Right renal cortex interstitium (tissue), 3 donors: ENCODE results near the gene FBLN2. TPM values are rescaled to one million over a fixed set of nuclear protein-coding genes. Genes with fewer than 3 reads are reported as not detected.

Experiments used
- DNase-seq, 3 donors: peaks; one replicate each; pipeline ENCODE4 v3.0.0-alpha.2; 2013; ENCODE audit warnings: low read depth in 3 of 3, low spot score in 2 of 3
- polyA plus RNA-seq, 3 donors: library from polyadenylated mRNA; unstranded; fragments of 120-200 nt; gene quantifications; one replicate each; pipeline ENCODE4 v1.2.1, GENCODE V29; 2013; ENCODE audit not compliant: insufficient read length in 3 of 3

The FBLN2 gene
- polyA plus RNA-seq, 3 donors, result 21.2 to 24.2 (median 22.9) TPM

GRCh38 chr3:13596426-13597205 lies 47.7 kb downstream of the FBLN2 start:
- no peak for DNase-seq

- no peak for DNase-seq
Observed at GRCh38 chr3:13597661-13598060, 48.7 kb downstream of the FBLN2 start.

DNA sequence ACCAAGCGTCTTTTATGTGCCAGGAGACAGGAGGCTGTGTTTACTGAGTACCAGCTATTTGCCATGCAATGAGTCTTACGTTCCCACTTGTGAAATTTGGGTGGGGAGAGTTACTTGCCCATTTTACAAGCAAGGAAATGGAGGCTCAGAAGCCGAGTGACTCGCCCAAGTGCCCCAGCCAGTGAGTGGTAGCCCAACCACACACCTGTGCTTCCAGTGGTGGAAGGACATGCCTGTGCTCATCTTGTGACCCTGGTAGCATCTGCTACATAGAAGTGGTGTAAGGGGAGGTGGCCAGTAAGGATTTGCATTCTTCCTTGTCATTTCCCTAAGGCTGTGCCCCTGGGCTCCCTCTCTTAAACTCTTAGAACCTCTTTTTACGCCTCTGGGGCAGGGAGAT lies 49.3 kb downstream of the FBLN2 start:
- no peak for DNase-seq

GRCh38 chr3:13598926-13599886 lies 50.3 kb downstream of the FBLN2 start:
- no peak for DNase-seq

GRCh38 chr3:13599887-13600450 lies 51.0 kb downstream of the FBLN2 start:
- no peak for DNase-seq

DNA sequence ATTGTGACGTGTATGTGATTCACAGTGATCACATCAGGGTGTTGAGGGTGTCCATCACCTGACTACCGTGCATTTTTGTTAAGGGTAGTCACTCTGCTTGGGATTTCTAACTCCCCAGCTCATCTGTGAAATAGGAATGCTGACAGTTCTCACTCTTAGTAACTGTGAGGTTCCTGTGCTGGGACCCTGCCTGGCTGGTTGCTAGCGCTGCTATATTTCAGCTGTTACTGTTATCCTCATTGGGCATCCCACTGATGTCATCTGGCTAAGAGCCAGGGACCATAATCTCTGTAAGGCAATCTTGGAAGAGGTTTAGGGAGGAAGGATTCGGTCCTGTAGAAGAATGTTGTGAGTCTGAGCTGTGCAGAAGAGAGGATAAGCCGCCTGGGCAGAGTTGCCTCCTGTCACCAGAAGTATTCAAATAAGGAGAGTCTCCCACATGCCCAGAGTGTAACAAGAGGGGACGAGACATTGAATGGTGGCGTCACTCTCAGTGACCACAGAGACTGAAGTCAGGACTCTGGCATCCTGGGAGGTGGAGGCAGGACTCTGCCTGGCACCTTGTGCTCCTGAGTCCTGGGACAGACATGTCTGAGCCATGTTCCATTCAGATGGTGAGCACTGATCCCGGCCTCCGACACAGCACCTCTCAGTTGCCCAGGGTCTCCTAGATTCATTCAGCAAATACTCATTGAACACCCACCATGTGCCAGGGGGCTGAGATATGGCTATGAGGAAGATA lies 52.2 kb downstream of the FBLN2 start:
- DNase-seq, result peak in 1 of 3 donors; percentile 38

DNA sequence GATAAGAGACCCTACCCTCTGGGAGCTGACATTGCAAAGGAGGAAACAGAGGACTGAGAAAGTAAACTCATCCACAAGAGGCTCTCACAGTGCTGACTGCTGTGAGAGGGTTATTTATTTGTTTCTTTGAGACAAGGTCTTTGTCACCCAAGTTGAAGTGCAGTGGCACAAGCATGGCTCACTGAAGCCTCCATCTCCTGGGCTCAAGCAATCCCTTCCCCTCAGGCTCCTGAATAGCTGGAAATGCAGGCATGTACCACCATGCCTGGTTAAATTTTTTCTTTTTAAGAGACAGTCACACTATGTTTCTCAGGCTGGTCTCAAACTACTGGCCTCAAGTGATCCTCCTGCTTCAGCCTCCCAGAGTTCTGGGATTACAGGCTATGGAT lies 52.8 kb downstream of the FBLN2 start:
- DNase-seq, result no peak

GRCh38 chr3:13605555-13605954 lies 56.6 kb downstream of the FBLN2 start:
- no peak for DNase-seq

DNA sequence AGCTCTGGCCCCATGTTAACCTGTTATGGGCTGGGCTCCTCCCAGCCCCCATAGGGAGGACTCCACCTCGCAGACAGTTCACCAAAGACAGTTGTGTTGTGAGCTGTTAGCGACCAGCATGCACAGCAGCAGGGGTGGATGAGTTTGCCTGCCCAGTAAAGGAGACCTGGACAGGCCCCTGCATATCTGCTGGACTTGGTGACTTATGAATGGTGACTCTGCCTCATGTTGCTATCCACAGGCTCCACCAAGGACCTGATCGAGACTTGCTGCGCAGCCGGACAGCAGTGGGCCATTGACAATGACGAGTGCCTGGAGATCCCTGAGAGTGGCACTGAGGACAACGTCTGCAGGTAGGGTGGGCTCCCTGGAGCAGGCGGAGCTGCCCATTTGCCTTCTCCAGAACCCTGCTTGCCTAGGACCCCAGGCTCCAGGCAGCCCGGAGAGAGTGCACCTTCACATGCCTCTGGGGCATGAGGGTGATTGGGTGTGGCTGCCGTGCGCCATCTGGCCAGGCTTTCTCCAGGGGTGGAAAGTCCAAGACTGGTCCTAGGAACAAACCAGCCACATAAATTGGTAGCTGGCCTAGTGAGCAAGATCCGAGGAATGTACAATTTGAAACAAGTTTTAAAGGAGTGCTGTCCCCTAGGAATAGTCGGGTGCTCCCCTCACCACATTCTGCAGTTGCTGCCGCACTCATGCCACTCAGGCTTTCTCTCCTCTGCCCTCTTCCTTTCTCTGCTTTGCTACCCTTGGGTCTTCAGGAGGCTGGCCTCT lies 59.1 kb downstream of the FBLN2 start:
- DNase-seq, result no peak

DNA sequence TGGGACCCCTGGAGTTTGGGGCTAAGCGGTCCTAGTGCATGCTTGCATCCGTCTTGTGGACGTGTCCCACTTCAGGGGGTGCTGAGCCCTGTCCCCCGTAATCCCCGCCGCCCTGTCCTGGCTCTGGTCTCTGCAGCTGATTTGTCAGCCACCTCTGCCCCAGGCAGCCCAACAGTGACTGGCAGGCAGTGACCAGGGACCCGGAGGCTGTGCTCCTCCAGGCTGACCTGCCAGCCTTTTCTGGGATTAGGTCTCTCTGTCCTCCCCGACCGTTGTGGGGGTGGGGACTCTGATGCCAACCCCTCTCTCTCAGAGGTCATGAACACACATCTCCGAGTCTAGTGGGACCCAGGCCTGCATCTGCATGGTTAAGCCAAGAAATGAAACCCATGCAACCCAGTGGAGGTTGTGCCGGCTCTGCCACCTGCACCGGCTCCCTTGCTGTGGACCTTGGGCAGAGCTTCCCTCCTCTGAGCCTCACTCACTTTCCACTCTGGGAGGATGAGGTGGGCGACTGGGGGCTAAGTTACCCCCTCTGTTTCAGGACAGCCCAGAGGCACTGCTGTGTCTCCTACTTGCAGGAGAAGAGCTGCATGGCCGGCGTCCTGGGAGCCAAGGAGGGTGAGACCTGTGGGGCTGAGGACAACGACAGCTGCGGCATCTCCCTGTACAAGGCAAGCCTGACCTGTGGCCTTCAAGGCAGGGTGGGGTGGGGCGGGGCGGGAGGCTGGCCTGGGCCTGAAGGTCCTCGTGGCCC lies 60.2 kb downstream of the FBLN2 start:
- DNase-seq, result no peak

GRCh38 chr3:13610006-13610570 lies 61.2 kb downstream of the FBLN2 start:
- DNase-seq, result no peak

DNA sequence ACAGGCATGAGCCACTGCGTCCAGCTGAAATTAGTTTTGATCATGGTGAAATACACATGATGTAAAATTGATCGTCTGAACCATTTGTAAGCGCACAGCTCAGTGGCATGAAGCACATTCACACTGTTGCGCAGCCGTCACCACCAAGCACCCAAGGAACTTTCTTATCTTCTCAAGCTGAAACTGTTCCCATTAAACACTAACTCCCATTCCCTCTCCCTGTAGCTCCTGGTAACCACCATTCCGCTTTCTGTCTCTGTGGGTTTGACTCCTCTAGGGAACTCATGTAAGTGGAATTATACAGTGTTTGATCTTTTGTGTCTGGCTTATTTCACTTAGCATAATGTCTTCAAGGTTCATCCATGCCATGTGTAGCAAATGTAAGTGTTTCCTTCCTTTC lies 62.3 kb downstream of the FBLN2 start:
- DNase-seq, result no peak

DNA sequence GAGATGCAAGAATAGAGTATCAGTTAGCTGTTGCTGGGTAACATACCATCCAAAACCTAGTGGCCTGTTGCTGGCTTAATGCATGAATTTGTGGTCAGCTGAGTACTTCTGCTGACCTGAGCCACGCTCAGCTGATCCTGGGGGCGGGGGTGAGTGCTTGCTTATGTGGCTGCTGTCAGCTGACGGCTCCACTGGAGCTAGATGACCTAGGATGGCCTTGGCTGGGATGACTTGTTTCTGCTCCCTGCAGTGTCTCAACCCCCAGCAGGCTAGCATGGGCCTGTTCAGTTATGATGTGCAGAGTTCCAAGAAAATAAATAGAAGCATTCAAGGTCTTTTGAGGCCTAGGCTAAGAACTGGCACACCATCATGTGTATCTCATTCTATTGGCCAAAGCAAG lies 63.9 kb downstream of the FBLN2 start:
- DNase-seq, result no peak

DNA sequence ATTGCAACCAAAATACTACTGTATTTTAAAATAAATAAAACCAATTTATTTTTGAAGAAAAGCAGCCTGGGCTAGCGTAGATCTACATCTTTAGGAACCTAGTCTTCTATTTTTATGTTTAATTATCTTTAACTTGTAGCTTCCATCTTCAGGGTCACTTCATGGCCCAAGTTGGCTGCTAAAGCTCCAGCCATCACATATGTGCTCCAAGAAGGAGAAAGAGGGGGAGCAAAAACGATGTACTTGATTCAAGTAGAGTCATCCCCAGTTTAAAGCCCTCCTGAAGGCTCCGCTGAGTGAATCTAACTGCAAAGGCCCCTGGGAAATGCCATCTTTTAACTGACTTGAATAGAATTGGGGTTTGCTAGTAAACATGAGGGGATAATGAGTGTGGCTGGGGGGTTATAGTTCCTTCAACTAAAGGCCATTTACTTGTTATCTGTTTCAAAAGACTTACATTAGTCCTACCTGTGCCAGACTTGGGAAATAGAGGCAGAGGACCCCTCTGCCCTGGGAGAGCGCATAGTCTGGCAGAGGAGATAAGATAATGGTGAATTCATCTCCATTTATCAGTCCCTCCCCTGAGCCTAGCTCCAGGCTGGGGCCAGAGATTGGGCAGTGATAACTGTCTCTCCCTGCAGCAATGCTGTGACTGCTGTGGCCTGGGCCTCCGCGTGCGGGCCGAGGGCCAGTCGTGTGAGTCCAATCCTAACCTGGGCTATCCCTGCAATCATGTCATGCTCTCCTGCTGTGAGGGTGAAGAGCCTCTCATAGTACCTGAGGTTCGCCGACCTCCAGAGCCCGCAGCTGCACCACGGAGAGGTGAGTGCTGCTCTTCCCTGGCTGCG lies 64.6 kb downstream of the FBLN2 start:
- DNase-seq, result no peak

DNA sequence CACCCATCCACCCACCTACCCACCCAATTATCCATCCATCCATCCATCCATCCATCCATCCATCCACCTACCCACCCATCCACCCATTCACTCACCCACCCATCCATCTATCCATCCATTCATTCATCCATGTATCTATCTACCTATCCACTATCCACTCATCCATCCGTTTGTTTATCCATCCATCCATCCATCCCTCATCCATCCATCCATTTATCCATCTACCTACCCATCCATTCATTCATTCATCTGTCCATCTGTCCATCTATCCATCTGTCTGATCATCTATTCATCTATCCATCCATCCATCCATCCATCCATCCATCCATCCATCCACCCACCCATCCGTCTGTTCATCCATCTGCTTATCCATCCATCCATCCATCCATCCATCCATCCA lies 65.7 kb downstream of the FBLN2 start:
- DNase-seq, result no peak

- no peak for DNase-seq
Observed at GRCh38 chr3:13615019-13615528, 66.1 kb downstream of the FBLN2 start.

DNA sequence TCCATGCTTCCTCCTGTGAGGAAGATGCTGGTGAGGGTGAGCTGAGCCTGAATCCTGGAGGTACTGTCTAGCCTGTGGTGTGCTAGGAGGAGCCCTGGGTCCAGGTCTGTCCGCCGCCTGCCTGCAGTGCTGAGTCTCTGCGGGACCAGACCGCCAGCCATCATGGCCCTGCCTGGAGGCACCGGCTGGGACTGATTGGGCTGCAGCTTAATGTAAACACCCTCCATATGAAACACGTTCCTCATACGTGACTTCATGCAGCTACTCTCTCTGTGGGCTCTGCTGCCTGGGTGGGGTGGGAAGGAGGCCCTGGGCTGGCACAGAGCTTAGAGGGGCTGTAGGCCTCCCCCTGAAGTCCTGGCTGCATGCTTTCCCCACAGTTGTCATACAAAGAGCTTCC lies 67.4 kb downstream of the FBLN2 start:
- DNase-seq, result no peak
